Measurements from ENCODE around the gene HMGN2. TPM values are rescaled to one million over a fixed set of nuclear protein-coding genes. Genes with fewer than 3 reads are reported as not detected.

Gene HMGN2
- polyA plus RNA-seq (ENCODE audit: insufficient read length) = 531 TPM

GRCh38 chr1:26472320-26472900, at the start of gene HMGN2:
Gene HMGN2, plus strand, starts transcription at chr1:26472440. Its CDS starts 173 bp downstream, at chr1:26472613.
- DNase-seq (ENCODE audit: low read depth) = peak; percentile 72

DNA sequence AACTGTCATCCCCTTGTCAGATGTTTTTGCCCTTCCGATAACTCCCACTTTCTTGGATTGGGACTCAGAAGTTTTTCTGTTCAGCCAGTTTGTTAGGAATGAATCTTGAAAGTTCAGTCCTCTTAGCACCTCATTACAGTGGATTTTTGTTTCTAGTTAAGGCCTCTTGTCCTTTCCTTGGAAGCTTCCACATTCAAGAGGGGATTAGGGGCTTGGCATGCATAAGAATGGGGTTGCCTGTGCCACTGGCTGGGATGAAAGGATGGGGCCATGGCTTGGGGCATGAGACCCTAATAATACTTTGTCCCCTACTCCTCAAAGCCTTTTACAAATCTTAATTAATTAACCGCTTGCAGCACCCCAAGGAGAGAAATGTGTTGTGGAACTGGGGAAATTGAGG, 42.5 kb upstream of the HMGN2 start:
- DNase-seq (ENCODE audit: low read depth) = no peak

- DNase-seq (ENCODE audit: low read depth) = peak; percentile 89
These were observed 40.1 kb upstream of the HMGN2 start, which contains the start of gene DHDDS for GRCh38 chr1:26431979-26432695. Gene DHDDS, plus strand, starts transcription at chr1:26432321. Its CDS starts 625 bp downstream, at chr1:26432946.

DNA sequence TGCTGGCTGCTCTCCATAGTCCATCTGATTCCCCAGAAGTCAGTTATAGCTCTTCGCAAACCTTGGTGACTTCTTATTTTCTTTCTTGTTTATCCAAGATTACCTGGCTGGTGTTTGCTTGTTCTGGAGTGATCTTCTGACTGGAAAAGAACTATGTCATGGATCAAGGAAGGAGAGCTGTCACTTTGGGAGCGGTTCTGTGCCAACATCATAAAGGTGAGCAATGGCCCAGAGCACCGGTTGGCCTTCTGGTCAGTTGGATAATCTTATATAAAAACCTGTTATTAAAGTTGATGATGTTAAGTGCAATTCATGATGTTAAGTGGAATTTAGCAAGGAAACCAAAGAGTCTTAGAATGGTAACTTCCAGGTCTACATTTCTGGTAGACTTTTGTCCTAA, 39.4 kb upstream of the HMGN2 start:
- DNase-seq (ENCODE audit: low read depth) = no peak

DNA sequence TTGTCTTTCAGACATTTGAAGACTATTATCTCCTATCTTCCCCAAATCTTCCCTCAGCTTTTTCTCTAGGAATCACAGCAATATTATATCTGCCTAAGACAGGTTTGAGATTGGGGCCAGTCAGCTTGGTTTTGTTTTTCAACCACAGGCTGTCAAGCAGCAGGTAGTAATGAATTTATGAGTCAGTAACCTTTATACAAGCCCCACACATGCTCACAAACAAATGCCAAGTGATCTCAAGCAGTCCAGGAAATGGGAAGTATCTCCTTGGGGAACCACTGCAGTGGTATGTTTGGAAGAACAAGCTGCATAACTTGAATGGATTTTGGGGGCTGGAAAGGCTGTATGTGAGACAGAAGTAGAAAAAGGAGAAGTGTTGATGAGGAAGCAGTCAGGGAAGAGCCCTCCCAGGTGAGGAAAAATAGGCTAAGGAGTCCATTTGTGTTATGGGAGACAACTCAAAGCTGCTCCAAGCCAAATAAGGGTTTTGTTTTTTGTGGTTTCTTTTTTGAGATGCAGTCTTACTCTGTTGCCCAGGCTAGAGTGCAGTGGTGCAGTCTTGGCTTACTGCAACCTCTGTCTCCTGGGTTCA, 38.0 kb upstream of the HMGN2 start:
- no peak for DNase-seq (ENCODE audit: low read depth)

GRCh38 chr1:26438041-26438440, 34.2 kb upstream of the HMGN2 start:
- DNase-seq (ENCODE audit: low read depth) = no peak

DNA sequence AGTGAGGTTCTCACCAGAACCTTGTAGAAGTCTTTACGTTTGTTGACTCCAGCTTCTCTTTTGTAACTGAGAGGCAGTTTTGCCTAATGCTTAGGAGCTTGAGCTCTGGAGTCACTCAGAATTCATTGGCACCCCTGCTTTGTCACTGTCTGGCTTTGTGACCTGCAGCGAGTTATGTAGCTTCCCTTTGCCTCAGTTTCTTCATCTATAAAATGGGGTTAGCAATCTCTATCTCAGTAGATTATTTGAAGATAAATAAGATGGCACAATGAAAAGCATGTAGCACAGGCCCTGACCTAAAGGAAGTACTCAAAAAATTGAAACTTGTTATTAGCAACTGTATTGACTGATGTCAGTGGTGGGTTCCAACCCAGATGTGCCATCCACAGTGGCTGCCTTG, 32.0 kb upstream of the HMGN2 start:
- DNase-seq (ENCODE audit: low read depth) = no peak

GRCh38 chr1:26449868-26450267, 22.4 kb upstream of the HMGN2 start:
- no peak for DNase-seq (ENCODE audit: low read depth)

DNA sequence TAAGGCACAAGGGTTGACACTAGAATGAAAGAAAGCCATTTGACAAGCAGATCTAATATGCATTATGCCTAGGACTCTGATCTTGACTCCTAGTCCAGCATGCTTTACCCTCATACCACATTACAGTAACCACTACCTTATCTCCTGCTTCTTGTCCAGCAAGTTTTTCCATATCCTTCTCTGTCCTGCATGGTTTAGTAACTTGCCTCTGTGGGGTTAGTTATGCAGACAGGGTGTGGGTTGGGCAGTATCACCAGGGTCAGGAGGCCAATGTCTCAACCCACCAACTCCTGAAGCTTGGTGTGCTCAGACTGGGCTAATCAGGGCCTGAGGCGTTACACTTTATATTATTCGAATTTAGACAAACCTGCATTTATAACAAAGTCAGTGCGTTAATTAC, 21.3 kb upstream of the HMGN2 start:
- DNase-seq (ENCODE audit: low read depth) = no peak

DNA sequence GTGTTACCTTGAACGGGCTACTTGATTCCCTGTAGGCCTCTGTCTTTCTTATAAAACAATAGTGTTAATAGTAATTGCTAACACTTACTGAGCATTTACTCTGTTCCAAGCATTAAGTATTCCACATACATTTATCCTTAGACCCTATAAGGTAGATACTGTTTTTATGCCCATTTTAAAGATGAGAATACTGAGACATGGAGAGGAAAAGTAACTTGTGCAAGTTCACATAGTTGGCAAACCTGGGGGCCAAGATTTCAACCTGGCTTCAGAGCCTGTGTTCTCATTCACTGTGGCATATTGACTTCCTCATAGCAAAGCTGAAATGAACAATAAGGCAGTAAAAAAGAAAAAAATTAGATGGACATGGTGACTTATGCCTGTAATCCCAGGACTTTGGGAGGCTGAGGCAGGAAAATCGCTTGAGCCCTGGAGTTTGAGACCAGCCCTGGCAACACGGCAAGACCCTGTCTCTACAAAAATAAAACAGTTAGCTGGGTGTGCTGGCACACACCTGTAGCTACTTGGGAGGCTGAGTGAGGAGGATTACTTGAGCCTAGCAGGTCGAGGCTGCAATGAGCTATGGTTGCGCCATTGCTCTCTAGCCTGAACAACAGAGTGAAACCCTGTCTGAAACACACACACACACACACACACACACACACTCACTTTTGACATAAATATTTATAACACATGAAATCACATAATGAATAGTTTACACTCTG, 19.6 kb upstream of the HMGN2 start:
- no peak for DNase-seq (ENCODE audit: low read depth)

- no peak for DNase-seq (ENCODE audit: low read depth)
These were observed 13.1 kb upstream of the HMGN2 start for GRCh38 chr1:26459148-26459547.

GRCh38 chr1:26459573-26460031, 12.6 kb upstream of the HMGN2 start:
- no peak for DNase-seq (ENCODE audit: low read depth)

DNA sequence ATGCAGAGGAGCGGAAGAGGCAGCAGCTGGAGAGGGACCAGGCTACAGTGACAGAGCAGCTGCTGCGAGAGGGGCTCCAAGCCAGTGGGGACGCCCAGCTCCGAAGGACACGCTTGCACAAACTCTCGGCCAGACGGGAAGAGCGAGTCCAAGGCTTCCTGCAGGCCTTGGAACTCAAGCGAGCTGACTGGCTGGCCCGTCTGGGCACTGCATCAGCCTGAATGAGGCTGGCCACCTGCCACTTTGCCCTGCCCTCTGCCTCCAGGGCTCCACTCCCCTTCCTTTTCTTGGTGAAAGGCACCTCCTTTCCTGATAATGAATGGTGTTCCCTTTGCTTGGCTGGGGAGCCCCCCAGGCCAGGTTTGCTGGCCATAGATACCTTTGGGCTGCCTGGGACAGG, 3.3 kb upstream of the HMGN2 start:
- DNase-seq (ENCODE audit: low read depth) = no peak

GRCh38 chr1:26469558-26469957, 2.7 kb upstream of the HMGN2 start:
- no peak for DNase-seq (ENCODE audit: low read depth)

GRCh38 chr1:26470878-26471497, 1.3 kb upstream of the HMGN2 start:
- no peak for DNase-seq (ENCODE audit: low read depth)

DNA sequence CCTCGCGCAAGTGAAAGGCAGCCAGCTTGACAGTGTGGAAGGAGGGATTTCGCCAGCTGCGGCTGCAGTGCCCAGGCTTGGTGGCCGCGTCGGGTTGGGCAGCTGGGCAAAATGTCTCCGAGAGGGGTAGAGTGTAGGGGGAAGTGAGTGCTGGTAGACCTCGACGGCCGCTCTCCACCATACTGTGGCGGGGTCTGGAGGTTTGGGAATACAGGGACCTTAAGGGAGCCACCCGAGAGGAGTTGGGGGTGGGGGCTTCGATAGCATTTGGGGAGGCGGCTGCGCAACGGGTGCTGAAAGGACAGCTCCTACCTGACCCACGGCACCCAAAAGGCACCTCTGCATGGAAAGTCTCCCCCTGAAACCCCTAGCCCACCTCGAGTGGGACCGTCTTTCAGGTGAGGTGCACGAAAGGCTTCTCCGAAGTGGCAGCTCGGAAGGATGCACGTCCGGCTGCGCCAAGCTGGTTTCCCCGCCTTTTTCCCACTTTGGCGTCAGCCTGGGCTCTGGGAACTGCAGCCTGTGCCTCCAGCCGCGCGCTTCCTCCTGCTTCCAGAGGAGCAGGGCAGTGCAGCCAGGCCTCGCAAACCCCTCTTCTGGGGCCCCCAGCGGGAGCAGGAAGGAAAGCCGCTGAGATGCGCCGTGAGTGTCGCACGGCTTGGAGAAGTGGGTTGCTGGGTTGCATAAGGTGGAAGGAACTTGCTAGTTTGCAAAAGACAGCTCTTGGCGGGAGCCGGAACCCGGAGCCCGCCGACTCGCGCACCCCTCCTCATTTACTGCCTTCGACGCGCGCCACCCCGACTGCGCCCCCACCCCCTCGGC, 531 bp upstream of the HMGN2 start:
- DNase-seq (ENCODE audit: low read depth) = no peak

- DNase-seq (ENCODE audit: low read depth) = peak; percentile 75
These were observed 933 bp downstream of the HMGN2 start for GRCh38 chr1:26472901-26473845.

GRCh38 chr1:26474818-26475217, 2.6 kb downstream of the HMGN2 start:
- DNase-seq (ENCODE audit: low read depth) = no peak

DNA sequence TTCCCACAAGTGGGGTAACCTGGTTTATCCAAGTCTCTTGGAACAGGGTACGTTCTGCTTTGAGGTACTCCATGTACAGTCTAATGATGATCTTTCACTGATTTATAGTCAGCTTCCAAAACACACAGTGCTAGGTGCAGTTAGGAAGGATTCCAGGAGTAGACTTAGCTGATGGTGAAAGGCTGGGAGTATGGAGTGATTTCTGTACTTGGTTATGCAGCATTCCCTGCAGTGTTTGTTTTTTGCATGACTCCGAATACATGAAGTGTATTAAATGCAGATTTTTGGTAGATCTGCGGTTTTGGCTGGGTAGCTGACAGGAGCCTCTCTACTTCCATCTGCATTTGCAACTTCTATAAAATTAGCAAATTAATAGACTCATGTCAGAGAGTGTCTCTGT, 3.7 kb downstream of the HMGN2 start:
- no peak for DNase-seq (ENCODE audit: low read depth)

- no peak for DNase-seq (ENCODE audit: low read depth)
These were observed 4.7 kb downstream of the HMGN2 start for GRCh38 chr1:26476958-26477357.
